Kidney (tissue), 14 donors: Measurements from ENCODE around the gene FAM171A1. TPM values are rescaled to one million over a fixed set of nuclear protein-coding genes. Genes with fewer than 3 reads are reported as not detected.

Experiments used
- DNase-seq, 5 donors: peaks; one replicate each; pipeline ENCODE4 v3.0.0-alpha.2; 2013 to 2020
- FAIRE-seq: peaks from 2 replicates; lab custom pipeline; 2012; peaks lifted over from hg19 to GRCh38; lab: Jason Lieb, UNC
- H3K27ac ChIP-seq, 2 donors: one replicate each; pipeline ENCODE4 v1.7.0; 2013; ENCODE audit warnings: low read depth in 2 of 2, low read length in 2 of 2, inconsistent platforms in 1 of 2
- H3K27me3 ChIP-seq: one replicate; pipeline ENCODE4 v1.7.1; 2013; ENCODE audit warnings: low read length, inconsistent platforms; ENCODE audit not compliant: control insufficient read depth, insufficient read depth
- H3K36me3 ChIP-seq, 3 donors: one replicate each; pipeline versions ENCODE4 v1.7.0 to v1.7.1; 2013; ENCODE audit warnings: low read length in 3 of 3, control low read depth in 1 of 3, inconsistent platforms in 1 of 3; ENCODE audit not compliant: insufficient read depth in 3 of 3, control insufficient read depth in 2 of 3
- H3K4me1 ChIP-seq, 3 donors: one replicate each; pipeline versions ENCODE4 v1.7.0 to v1.7.1; 2013; ENCODE audit warnings: low read length in 3 of 3, inconsistent platforms in 1 of 3, low read depth in 1 of 3; ENCODE audit not compliant: control insufficient read depth in 2 of 3, insufficient read depth in 2 of 3
- H3K4me3 ChIP-seq, 3 donors: one replicate each; pipeline versions ENCODE4 v1.7.0 to v1.8.1; 2013; ENCODE audit warnings: low read length in 3 of 3, control low read depth in 1 of 3, inconsistent platforms in 1 of 3
- H3K9ac ChIP-seq, 3 donors: one replicate each; pipeline versions ENCODE4 v1.7.0 to v1.7.1; 2013; ENCODE audit warnings: low read length in 3 of 3, control low read depth in 1 of 3, inconsistent platforms in 1 of 3
- H3K9me3 ChIP-seq, 3 donors: one replicate each; pipeline versions ENCODE4 v1.7.0 to v1.7.1; 2013; ENCODE audit warnings: low read length in 3 of 3, control low read depth in 1 of 3, inconsistent platforms in 1 of 3; ENCODE audit not compliant: control insufficient read depth in 2 of 3, insufficient read depth in 1 of 3
- intact Hi-C: fragments of 100-400 bp; cut with DNase I; formaldehyde crosslinking; loops from one replicate; pipeline ENCODE4 v1.11.1; 2022
- polyA plus RNA-seq: library from polyadenylated mRNA; stranded (reverse); fragments of 350-450 nt; fragmentation: Illumina TruSeq; extraction: RNeasy Lipid Tissue Mini Kit (QIAGEN cat#74804); gene quantifications from one replicate; pipeline ENCODE4 v1.2.3, GENCODE V29; 2014; ENCODE audit warnings: low read depth, low replicate concordance; ENCODE audit not compliant: insufficient read depth
- total RNA-seq: library from RNA; stranded (reverse); fragmentation: NEBNext Ultra II Directional; extraction: Animal tissue kit (Norgen Biotek cat#: 25700); gene quantifications from one replicate; pipeline ENCODE4 v1.2.1, GENCODE V29; 2021
- TF ChIP-seq, protein P1 (sequence below): IDR thresholded peaks from 3 replicates; pipeline ENCODE4 v1.5.1; 2012; ENCODE audit warnings: mild to moderate bottlenecking, moderate library complexity, borderline replicate concordance; ENCODE audit not compliant: insufficient read depth; ENCODE audit errors: extremely low read depth
- donor health status: control.
- donor health status: control.
- donor health status: control.
- donor health status: control.
- donor health status: control.
- donor health status: DM: yes; HTN: yes; CAD: no.
- donor health status: Normal renal cell carcinoma (clear cell type).

Gene FAM171A1
- total and polyA plus RNA-seq, 2 donors from 2014 or later, result 30.4 to 53.0 TPM

DNA sequence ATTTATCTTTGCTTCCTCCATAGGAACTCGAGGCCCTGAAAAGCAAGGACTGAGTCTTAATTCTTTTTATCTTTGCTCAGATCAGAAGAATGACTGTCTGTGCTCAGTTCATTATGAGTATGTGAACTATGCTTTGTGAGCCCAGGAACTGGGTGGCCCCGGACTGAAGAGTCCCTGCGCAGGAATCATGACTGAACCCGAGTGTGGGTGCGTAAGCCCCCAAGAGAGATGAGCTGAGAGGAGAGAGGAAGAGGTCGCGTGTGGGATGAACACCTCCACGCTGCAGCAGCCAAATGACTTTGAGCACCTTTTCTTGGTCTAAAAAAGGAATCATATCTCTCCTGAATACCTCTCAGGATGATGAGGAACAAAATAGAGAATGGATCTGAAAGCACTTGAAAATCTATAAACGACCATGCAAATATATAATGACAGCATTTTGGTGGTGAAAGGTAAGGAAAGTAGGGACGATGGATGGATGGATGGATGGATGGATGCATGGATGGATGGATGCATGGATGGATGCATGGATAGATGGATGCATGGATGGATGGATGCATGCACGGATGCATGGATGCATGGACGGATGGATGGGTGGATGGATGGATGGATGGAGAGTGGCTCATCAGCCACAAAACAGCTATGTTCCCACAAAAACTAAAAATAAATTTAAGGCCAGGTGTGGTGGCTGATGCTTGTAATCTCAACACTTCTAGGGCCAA, 19.8 kb downstream of the FAM171A1 start:
- no peak overlapping the region for H3K4me3 ChIP-seq

DNA sequence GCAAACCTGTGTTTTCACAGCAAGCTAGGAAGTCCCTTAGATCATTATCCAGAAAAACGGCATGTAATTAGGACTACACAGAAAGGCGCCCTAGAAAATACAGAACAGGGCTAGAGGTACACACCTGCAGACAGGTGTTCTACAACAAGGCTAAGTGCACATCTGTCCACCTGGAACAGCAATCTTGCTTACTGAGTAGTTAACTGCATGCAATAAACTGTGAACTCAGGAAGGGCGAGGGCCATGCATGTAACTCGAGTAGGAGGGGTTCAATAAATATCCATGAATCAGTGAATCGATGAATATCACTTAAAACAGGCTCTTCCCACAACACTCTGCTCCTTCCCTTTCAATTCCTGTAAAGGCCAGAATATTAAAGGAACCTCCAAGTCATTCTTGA, 22.0 kb downstream of the FAM171A1 start:
- Histone ChIP-seq H3K4me3 (peak overlapping the region in 2 of 3 donors; percentile 38 to 70), H3K36me3 (no peaks in the 10 kb centered on the region), H3K27ac (peak overlapping the region in 1 of 2 donors; percentile 47), H3K27me3 (no peaks in the 10 kb centered on the region), H3K9ac (peak overlapping the region in 1 of 3 donors; percentile 36), H3K9me3 (no peaks in the 10 kb centered on the region), H3K4me1 (peaks cover 3 to 18% (median 11%) of the 10 kb centered on the region in 3 donors)
- no peak for FAIRE-seq
- intact Hi-C loops, result no loop called here
- TF ChIP-seq, protein P1, sequence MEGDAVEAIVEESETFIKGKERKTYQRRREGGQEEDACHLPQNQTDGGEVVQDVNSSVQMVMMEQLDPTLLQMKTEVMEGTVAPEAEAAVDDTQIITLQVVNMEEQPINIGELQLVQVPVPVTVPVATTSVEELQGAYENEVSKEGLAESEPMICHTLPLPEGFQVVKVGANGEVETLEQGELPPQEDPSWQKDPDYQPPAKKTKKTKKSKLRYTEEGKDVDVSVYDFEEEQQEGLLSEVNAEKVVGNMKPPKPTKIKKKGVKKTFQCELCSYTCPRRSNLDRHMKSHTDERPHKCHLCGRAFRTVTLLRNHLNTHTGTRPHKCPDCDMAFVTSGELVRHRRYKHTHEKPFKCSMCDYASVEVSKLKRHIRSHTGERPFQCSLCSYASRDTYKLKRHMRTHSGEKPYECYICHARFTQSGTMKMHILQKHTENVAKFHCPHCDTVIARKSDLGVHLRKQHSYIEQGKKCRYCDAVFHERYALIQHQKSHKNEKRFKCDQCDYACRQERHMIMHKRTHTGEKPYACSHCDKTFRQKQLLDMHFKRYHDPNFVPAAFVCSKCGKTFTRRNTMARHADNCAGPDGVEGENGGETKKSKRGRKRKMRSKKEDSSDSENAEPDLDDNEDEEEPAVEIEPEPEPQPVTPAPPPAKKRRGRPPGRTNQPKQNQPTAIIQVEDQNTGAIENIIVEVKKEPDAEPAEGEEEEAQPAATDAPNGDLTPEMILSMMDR, result no peak
- no peak for DNase-seq

More for the DNA sequence above, 19.8 kb downstream of the FAM171A1 start:
- Histone ChIP-seq H3K27me3 (no peaks in the 10 kb centered on the region), H3K4me1 (peaks cover 3 to 14% (median 11%) of the 10 kb centered on the region in 3 donors), H3K27ac (no peak overlapping the region), H3K9me3 (no peaks in the 10 kb centered on the region), H3K9ac (no peak overlapping the region), H3K36me3 (no peaks in the 10 kb centered on the region)
- DNase-seq, result no peak
- FAIRE-seq, result no peak
- intact Hi-C loops, result no loop called here
- TF ChIP-seq, protein P1, result no peak

DNA sequence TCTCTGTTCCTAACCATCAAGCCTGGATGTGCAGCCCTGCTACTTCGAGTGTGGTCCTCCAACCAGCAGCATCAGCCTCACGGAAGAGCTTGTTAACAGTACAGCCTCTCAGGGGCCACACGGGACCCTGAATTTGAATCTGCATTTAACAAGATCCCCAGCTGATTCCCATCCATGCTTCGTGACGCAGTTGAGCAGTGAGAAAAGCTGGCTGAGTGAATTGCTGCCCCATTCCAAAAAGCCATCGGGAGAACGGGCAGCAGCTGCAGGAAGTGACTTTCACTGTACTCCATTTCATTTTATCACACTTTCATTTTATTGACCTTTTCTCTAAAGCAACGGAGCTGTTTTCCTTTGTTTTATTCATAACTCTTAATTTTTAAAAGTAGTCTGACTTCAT, 22.5 kb downstream of the FAM171A1 start:
- peak overlapping the region in 1 of 2 donors; percentile 47 for H3K27ac ChIP-seq
- intact Hi-C loops, result no loop called here
- peak in 3 of 5 donors; percentile 31 to 82 (median 53) for DNase-seq

More for the DNA sequence above, 22.5 kb downstream of the FAM171A1 start:
- H3K36me3 ChIP-seq, result no peaks in the 10 kb centered on the region
- peak overlapping the region in 2 of 3 donors; percentile 38 to 70 for H3K4me3 ChIP-seq
- TF ChIP-seq, protein P1, result no peak
- no peaks in the 10 kb centered on the region for H3K27me3 ChIP-seq
- H3K4me1 ChIP-seq, result peaks cover 3 to 18% (median 11%) of the 10 kb centered on the region in 3 donors
- peak overlapping the region in 2 of 3 donors; percentile 24 to 36 for H3K9ac ChIP-seq
- no peak for FAIRE-seq
- no peaks in the 10 kb centered on the region for H3K9me3 ChIP-seq
